ENCODE measurements around the gene TAAR8. TPM values are rescaled to one million over a fixed set of nuclear protein-coding genes. Genes with fewer than 3 reads are reported as not detected.
"Not testable (repeated sequence)": the region's sequence is repeated elsewhere in the genome, so short reads cannot be mapped to it uniquely, and the experiment has no call there.

TAAR8 gene
- total RNA-seq, 1 donor from 2014 or later = not detected

GRCh38 chr6:132530293-132530974, 22.0 kb upstream of the TAAR8 start:
- H3K27ac ChIP-seq (replicated peaks) = no peak overlapping the region
- intact Hi-C loops (cut with micrococcal nuclease) = no loop called here

GRCh38 chr6:132534546-132534945, 17.9 kb upstream of the TAAR8 start:
- Histone ChIP-seq H3K9me3 (replicated peaks) (peaks cover 10% of the 10 kb centered on the region), H3K27me3 (ENCODE audit: low read depth) (peaks cover 40% of the 10 kb centered on the region)
- H3K36me3 ChIP-seq; H3K4me1 ChIP-seq; DNase-seq; H3K4me3 ChIP-seq; intact Hi-C loops (cut with micrococcal nuclease); H3K27ac ChIP-seq (replicated peaks): not testable (repeated sequence)

More at GRCh38 chr6:132530293-132530974, 22.0 kb upstream of the TAAR8 start:
- Histone ChIP-seq H3K9me3 (replicated peaks) (peaks cover 10% of the 10 kb centered on the region), H3K27me3 (ENCODE audit: low read depth) (peaks cover 37% of the 10 kb centered on the region), H3K4me3 (peak overlapping the region; percentile 19), H3K4me1 (no peaks in the 10 kb centered on the region), H3K36me3 (no peaks in the 10 kb centered on the region)
- DNase-seq = no peak
- TF ChIP-seq, protein P1, sequence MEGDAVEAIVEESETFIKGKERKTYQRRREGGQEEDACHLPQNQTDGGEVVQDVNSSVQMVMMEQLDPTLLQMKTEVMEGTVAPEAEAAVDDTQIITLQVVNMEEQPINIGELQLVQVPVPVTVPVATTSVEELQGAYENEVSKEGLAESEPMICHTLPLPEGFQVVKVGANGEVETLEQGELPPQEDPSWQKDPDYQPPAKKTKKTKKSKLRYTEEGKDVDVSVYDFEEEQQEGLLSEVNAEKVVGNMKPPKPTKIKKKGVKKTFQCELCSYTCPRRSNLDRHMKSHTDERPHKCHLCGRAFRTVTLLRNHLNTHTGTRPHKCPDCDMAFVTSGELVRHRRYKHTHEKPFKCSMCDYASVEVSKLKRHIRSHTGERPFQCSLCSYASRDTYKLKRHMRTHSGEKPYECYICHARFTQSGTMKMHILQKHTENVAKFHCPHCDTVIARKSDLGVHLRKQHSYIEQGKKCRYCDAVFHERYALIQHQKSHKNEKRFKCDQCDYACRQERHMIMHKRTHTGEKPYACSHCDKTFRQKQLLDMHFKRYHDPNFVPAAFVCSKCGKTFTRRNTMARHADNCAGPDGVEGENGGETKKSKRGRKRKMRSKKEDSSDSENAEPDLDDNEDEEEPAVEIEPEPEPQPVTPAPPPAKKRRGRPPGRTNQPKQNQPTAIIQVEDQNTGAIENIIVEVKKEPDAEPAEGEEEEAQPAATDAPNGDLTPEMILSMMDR (IDR thresholded peaks at IDR 0.05; ENCODE audit: borderline replicate concordance) = peak; percentile 85

DNA sequence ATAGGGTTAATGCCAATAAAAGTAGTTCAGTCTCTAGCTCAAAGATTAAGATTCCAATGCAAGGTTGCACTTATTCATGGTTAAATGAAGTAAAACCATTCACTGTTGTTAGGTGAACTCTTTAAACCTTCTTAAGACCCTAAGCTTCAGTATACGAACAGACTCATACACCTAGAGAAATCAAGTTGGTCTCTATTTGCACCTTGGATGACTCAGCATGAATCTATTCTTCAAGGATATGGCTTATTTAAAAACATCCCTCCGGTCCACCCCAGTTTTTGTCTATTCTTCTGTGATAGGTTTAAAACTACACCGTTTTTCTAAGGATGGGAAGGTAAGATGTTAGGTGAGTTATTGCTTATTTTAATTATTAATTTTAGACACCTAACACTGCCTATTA, 15.3 kb upstream of the TAAR8 start:
- H3K4me1 ChIP-seq = no peaks in the 10 kb centered on the region
- no peak overlapping the region for H3K4me3 ChIP-seq
- H3K27me3 ChIP-seq (ENCODE audit: low read depth) = peaks cover 53% of the 10 kb centered on the region
- no peak for DNase-seq
- no peak overlapping the region for H3K27ac ChIP-seq (replicated peaks)
- intact Hi-C loops (cut with micrococcal nuclease) = no loop called here
- TF ChIP-seq, protein P1 (IDR thresholded peaks at IDR 0.05; ENCODE audit: borderline replicate concordance) = no peak
- H3K9me3 ChIP-seq (replicated peaks) = peaks cover 10% of the 10 kb centered on the region
- no peaks in the 10 kb centered on the region for H3K36me3 ChIP-seq

GRCh38 chr6:132537977-132538376, 14.5 kb upstream of the TAAR8 start, which contains the start of gene TAAR9:
TAAR9 (plus strand) TSS chr6:132538277; CDS start chr6:132538290, 13 bp downstream.
- H3K27me3 ChIP-seq (ENCODE audit: low read depth) = peaks cover 54% of the 10 kb centered on the region
- H3K4me1 ChIP-seq = no peaks in the 10 kb centered on the region
- intact Hi-C loops (cut with micrococcal nuclease) = no loop called here

DNA sequence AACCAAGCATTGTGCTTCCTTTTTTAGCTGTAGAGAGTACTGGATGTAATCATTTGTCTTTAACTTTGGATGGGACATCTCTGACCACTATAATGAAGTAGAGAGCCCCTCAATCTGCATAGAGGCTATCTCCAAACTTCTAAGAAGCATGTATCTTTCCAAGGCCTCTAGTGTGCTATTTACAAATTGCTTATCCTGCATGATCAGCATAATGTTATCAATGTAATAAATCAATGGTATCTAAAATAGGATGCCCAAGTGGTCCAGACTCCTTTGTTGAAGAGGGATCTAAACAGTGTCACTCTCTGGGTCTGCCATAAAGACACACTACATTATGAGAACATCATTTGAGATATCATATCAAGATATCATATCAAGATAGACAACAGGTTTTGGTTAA, 7.6 kb upstream of the TAAR8 start:
- no peak for DNase-seq
- intact Hi-C loops (cut with micrococcal nuclease) = no loop called here
- Histone ChIP-seq H3K27ac (replicated peaks) (no peak overlapping the region), H3K4me1 (no peaks in the 10 kb centered on the region), H3K36me3 (no peaks in the 10 kb centered on the region), H3K27me3 (ENCODE audit: low read depth) (peaks cover 34% of the 10 kb centered on the region), H3K4me3 (no peak overlapping the region), H3K9me3 (replicated peaks) (no peaks in the 10 kb centered on the region)
- TF ChIP-seq, protein P1 (IDR thresholded peaks at IDR 0.05; ENCODE audit: borderline replicate concordance) = no peak

More at GRCh38 chr6:132537977-132538376, 14.5 kb upstream of the TAAR8 start, which contains the start of gene TAAR9:
- H3K4me3 ChIP-seq = no peak within 1 kb of the TSS
- no peak within 1 kb of the TSS for H3K27ac ChIP-seq (replicated peaks)
- DNase-seq = no peak
- peaks cover 10% of the 10 kb centered on the region for H3K9me3 ChIP-seq (replicated peaks)
- TF ChIP-seq, protein P1 (IDR thresholded peaks at IDR 0.05; ENCODE audit: borderline replicate concordance) = no peak
- H3K36me3 ChIP-seq = no peaks in the 10 kb centered on the region

GRCh38 chr6:132548746-132549463, 3.6 kb upstream of the TAAR8 start:
- H3K27me3 ChIP-seq (ENCODE audit: low read depth) = peaks cover 16% of the 10 kb centered on the region
- intact Hi-C loops (cut with micrococcal nuclease) = no loop called here
- TF ChIP-seq, protein P1 (IDR thresholded peaks at IDR 0.05; ENCODE audit: borderline replicate concordance) = no peak
- no peak overlapping the region for H3K27ac ChIP-seq (replicated peaks)
- H3K4me3 ChIP-seq = no peak overlapping the region
- no peaks in the 10 kb centered on the region for H3K4me1 ChIP-seq
- H3K36me3 ChIP-seq = no peaks in the 10 kb centered on the region
- H3K9me3 ChIP-seq (replicated peaks) = no peaks in the 10 kb centered on the region
- DNase-seq = no peak

Data from left ventricle myocardium inferior (tissue), 1 donor.